Liver (tissue), 3 donors: ENCODE measurements around the gene LDLRAD3.

Experiments used
- JUND ChIP-seq, 2 donors: IDR thresholded peaks; 2 replicates each; pipeline ENCODE4 v1.6.1; 2016; ENCODE audit warnings: antibody characterized with exemption in 2 of 2
- RAD21 ChIP-seq, 2 donors: IDR thresholded peaks; 2 replicates each; pipeline ENCODE4 v1.6.1; 2016; ENCODE audit warnings: antibody characterized with exemption in 2 of 2, mild to moderate bottlenecking in 2 of 2
- SP1 ChIP-seq: IDR thresholded peaks from 2 replicates; pipeline ENCODE4 v1.6.1; 2018; ENCODE audit warnings: antibody characterized with exemption, mild to moderate bottlenecking
- TF ChIP-seq, protein P1 (sequence below): fragments of 150-350 bp; IDR thresholded peaks from 2 replicates; pipeline ENCODE4 v1.5.1; 2017; ENCODE audit warnings: improper control_type of control experiment, low read depth, low read length; ENCODE audit not compliant: missing input control
- TF ChIP-seq, protein P2 (sequence below): IDR thresholded peaks from 2 replicates; pipeline ENCODE4 v1.6.1; 2016; ENCODE audit warnings: antibody characterized with exemption
- TF ChIP-seq, protein P3 (sequence below): IDR thresholded peaks from 2 replicates; pipeline ENCODE4 v1.6.1; 2016; ENCODE audit warnings: antibody characterized with exemption, mild to moderate bottlenecking
- TF ChIP-seq, protein P4 (sequence below): IDR thresholded peaks from 2 replicates; pipeline ENCODE4 v1.6.1; 2016; ENCODE audit warnings: antibody characterized with exemption
- donor health status: healthy.
- donor health status: healthy.

DNA sequence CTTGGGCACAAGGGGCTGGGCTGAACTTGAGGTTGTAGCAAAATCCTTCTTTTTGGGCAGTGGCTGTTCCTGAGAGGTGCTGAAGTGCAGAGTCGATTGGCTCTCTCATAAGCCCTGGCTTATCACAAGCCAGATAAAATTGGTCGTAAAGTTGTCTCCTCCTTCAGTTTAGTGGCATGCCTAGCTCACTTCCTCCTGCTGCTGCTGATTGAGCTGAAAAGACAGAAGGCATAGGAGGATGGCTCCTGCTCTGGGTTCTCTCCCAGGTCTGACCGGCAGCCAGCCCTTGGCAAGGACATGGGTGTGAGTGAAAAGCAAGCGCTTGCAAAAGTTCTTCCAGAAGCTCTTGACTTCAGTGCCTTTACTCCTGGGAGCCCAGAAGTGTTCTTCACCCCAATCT lies 83.9 kb downstream of the LDLRAD3 start:
- TF ChIP-seq, protein P1, sequence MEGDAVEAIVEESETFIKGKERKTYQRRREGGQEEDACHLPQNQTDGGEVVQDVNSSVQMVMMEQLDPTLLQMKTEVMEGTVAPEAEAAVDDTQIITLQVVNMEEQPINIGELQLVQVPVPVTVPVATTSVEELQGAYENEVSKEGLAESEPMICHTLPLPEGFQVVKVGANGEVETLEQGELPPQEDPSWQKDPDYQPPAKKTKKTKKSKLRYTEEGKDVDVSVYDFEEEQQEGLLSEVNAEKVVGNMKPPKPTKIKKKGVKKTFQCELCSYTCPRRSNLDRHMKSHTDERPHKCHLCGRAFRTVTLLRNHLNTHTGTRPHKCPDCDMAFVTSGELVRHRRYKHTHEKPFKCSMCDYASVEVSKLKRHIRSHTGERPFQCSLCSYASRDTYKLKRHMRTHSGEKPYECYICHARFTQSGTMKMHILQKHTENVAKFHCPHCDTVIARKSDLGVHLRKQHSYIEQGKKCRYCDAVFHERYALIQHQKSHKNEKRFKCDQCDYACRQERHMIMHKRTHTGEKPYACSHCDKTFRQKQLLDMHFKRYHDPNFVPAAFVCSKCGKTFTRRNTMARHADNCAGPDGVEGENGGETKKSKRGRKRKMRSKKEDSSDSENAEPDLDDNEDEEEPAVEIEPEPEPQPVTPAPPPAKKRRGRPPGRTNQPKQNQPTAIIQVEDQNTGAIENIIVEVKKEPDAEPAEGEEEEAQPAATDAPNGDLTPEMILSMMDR = no peak
- TF ChIP-seq, protein P2, sequence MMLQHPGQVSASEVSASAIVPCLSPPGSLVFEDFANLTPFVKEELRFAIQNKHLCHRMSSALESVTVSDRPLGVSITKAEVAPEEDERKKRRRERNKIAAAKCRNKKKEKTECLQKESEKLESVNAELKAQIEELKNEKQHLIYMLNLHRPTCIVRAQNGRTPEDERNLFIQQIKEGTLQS = no peak
- no peak for TF ChIP-seq SP1
- TF ChIP-seq RAD21 (IDR thresholded peaks at IDR 0.05) = no peak
- TF ChIP-seq JUND (IDR thresholded peaks at IDR 0.05) = no peak
- TF ChIP-seq, protein P3, sequence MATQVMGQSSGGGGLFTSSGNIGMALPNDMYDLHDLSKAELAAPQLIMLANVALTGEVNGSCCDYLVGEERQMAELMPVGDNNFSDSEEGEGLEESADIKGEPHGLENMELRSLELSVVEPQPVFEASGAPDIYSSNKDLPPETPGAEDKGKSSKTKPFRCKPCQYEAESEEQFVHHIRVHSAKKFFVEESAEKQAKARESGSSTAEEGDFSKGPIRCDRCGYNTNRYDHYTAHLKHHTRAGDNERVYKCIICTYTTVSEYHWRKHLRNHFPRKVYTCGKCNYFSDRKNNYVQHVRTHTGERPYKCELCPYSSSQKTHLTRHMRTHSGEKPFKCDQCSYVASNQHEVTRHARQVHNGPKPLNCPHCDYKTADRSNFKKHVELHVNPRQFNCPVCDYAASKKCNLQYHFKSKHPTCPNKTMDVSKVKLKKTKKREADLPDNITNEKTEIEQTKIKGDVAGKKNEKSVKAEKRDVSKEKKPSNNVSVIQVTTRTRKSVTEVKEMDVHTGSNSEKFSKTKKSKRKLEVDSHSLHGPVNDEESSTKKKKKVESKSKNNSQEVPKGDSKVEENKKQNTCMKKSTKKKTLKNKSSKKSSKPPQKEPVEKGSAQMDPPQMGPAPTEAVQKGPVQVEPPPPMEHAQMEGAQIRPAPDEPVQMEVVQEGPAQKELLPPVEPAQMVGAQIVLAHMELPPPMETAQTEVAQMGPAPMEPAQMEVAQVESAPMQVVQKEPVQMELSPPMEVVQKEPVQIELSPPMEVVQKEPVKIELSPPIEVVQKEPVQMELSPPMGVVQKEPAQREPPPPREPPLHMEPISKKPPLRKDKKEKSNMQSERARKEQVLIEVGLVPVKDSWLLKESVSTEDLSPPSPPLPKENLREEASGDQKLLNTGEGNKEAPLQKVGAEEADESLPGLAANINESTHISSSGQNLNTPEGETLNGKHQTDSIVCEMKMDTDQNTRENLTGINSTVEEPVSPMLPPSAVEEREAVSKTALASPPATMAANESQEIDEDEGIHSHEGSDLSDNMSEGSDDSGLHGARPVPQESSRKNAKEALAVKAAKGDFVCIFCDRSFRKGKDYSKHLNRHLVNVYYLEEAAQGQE = no peak
- TF ChIP-seq, protein P4, sequence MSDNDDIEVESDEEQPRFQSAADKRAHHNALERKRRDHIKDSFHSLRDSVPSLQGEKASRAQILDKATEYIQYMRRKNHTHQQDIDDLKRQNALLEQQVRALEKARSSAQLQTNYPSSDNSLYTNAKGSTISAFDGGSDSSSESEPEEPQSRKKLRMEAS = no peak
